ENCODE data around the gene HDGF.
"Not testable (repeated sequence)": the region's sequence is repeated elsewhere in the genome, so short reads cannot be mapped to it uniquely, and the experiment has no call there.

The HDGF gene

GRCh38 chr1:156766298-156767100 lies 15.0 kb upstream of the HDGF start:
- Histone ChIP-seq H3K36me3 (ENCODE audit: insufficient read depth) (no peaks in the 10 kb centered on the region; the same call in 1 of the 2 replicates), H3K4me3 (IDR thresholded peaks at IDR 0.05; ENCODE audit: insufficient read depth, low read depth, low read length) (peak overlapping the region; percentile 96), H3K27me3 (ENCODE audit: insufficient read depth, low read depth) (no peaks in the 10 kb centered on the region), H3K9ac (peak overlapping the region; percentile 94; the same call in 1 of the 2 replicates), H2AFZ (ENCODE audit: low read depth) (peak overlapping the region; percentile 80), H3K79me2 (ENCODE audit: insufficient read depth, low read depth) (peaks cover 41% of the 10 kb centered on the region), H3K4me1 (ENCODE audit: low read depth, poor library complexity, severe bottlenecking) (peaks cover 41% of the 10 kb centered on the region), H3K4me2 (peak overlapping the region; percentile 81), H4K20me1 (ENCODE audit: insufficient read depth) (no peaks in the 10 kb centered on the region), H3K27ac (peak overlapping the region; percentile 1; the same call in 1 of the 2 replicates)
- no peak for TF ChIP-seq CTCF (conservative IDR thresholded peaks at IDR 0.05; ENCODE audit: low read depth, low read length)

DNA sequence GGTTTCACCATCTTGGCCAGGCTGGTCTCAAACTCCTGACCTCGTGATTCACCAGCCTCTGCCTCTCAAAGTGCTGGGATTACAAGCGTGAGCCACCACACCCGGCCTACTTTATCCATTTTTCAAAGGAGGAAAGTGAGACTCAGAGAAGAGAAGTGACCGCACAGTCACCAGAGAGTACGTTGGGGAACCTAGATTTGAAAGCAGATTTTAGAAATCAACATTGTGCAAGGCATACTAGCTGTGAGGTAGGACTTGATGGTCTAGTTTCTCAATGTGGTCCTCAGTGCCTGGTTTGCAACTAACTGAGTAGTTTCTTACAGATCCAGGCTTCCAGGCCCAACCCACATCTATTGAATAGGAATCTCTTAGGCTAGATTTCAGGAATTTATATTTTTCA lies 14.2 kb upstream of the HDGF start:
- no peak for TF ChIP-seq CTCF (conservative IDR thresholded peaks at IDR 0.05; ENCODE audit: low read depth, low read length)
- H3K79me2 ChIP-seq (ENCODE audit: insufficient read depth, low read depth), result peaks cover 33% of the 10 kb centered on the region
- no peaks in the 10 kb centered on the region; the same call in 1 of the 2 replicates for H3K36me3 ChIP-seq (ENCODE audit: insufficient read depth)
- no peaks in the 10 kb centered on the region for H3K27me3 ChIP-seq (ENCODE audit: insufficient read depth, low read depth)
- H3K4me2 ChIP-seq, result peak overlapping the region; percentile 81; the same call in 1 of the 2 replicates
- H3K27ac ChIP-seq, result no peak overlapping the region
- no peaks in the 10 kb centered on the region for H4K20me1 ChIP-seq (ENCODE audit: insufficient read depth)
- H3K4me3 ChIP-seq (IDR thresholded peaks at IDR 0.05; ENCODE audit: insufficient read depth, low read depth, low read length), result no peak overlapping the region
- no peak overlapping the region for H3K9ac ChIP-seq
- peak overlapping the region; percentile 80 for H2AFZ ChIP-seq (ENCODE audit: low read depth)
- peaks cover 32% of the 10 kb centered on the region for H3K4me1 ChIP-seq (ENCODE audit: low read depth, poor library complexity, severe bottlenecking)

GRCh38 chr1:156765136-156765535 lies 13.7 kb upstream of the HDGF start:
- H3K79me2 ChIP-seq (ENCODE audit: insufficient read depth, low read depth), result peaks cover 28% of the 10 kb centered on the region
- not testable (repeated sequence) for H3K4me3 ChIP-seq (IDR thresholded peaks at IDR 0.05; ENCODE audit: insufficient read depth, low read depth, low read length); H3K4me2 ChIP-seq; H2AFZ ChIP-seq (ENCODE audit: low read depth); H3K27me3 ChIP-seq (ENCODE audit: insufficient read depth, low read depth); H4K20me1 ChIP-seq (ENCODE audit: insufficient read depth); H3K27ac ChIP-seq; H3K9ac ChIP-seq; H3K36me3 ChIP-seq (ENCODE audit: insufficient read depth)
- H3K4me1 ChIP-seq (ENCODE audit: low read depth, poor library complexity, severe bottlenecking), result peaks cover 27% of the 10 kb centered on the region

GRCh38 chr1:156760796-156761104 lies 9.3 kb upstream of the HDGF start:
- Histone ChIP-seq H3K36me3 (ENCODE audit: insufficient read depth) (no peaks in the 10 kb centered on the region), H3K4me3 (IDR thresholded peaks at IDR 0.05; ENCODE audit: insufficient read depth, low read depth, low read length) (no peak overlapping the region), H3K4me2 (no peak overlapping the region), H4K20me1 (ENCODE audit: insufficient read depth) (no peaks in the 10 kb centered on the region), H3K4me1 (ENCODE audit: low read depth, poor library complexity, severe bottlenecking) (peaks cover 2% of the 10 kb centered on the region), H3K27ac (no peak overlapping the region), H3K9ac (no peak overlapping the region), H3K27me3 (ENCODE audit: insufficient read depth, low read depth) (no peaks in the 10 kb centered on the region), H2AFZ (ENCODE audit: low read depth) (no peak overlapping the region), H3K79me2 (ENCODE audit: insufficient read depth, low read depth) (no peaks in the 10 kb centered on the region; the same call in 1 of the 2 replicates)
- TF ChIP-seq CTCF (conservative IDR thresholded peaks at IDR 0.05; ENCODE audit: low read depth, low read length), result no peak
